ENCODE results near the gene GALNS. TPM values are rescaled to one million over a fixed set of nuclear protein-coding genes. Genes with fewer than 3 reads are reported as not detected.

GALNS gene
- total RNA-seq, 1 experiment from 2014 or later: 29.5 TPM

- TF ChIP-seq USF1 (CRISPR knock-in tag; IDR thresholded peaks at IDR 0.05): peak; percentile 15; the same call in 1 of the 2 replicates
- TF ChIP-seq NR3C1 (CRISPR knock-in tag; conservative IDR thresholded peaks at IDR 0.05; ENCODE audit: low read depth): no peak
- peak; percentile 59 for TF ChIP-seq USF2 (CRISPR knock-in tag; IDR thresholded peaks at IDR 0.05)
- no peak for TF ChIP-seq PRDM15 (CRISPR knock-in tag; IDR thresholded peaks at IDR 0.05)
These were observed 44.1 kb downstream of the GALNS start (continued) for GRCh38 chr16:88812513-88813268.

- H3K9me3 Mint-ChIP-seq: no peaks in the 10 kb centered on the region
- peaks cover 28% of the 10 kb centered on the region for H3K36me3 Mint-ChIP-seq
- CTCF ChIA-PET: interaction anchor here (0.6 to 5.1 kb wide), 26 partner anchors 15 to 428 kb away, joined by 3 to 47 read pairs (median 4); partner anchors contain the start of genes CDH15, GALNS, PIEZO1 and TRAPPC2L
- peak; percentile 95 for DNase-seq (ENCODE audit: low spot score)
- ATAC-seq: peak; percentile 61
- peak within 1 kb of the TSS; percentile 87 for H3K4me3 Mint-ChIP-seq
- H3K27me3 Mint-ChIP-seq (ENCODE audit: low read depth): no peaks in the 10 kb centered on the region
- peak within 1 kb of the TSS; percentile 98 for H3K27ac Mint-ChIP-seq
- POLR2A ChIA-PET: interaction anchor here (0.5 to 1.8 kb wide), 4 partner anchors 8 to 111 kb away, joined by 3 to 6 read pairs (median 4); partner anchors contain the start of genes CDT1 and TRAPPC2L
- peaks cover 14% of the 10 kb centered on the region for H3K4me1 Mint-ChIP-seq
- TF ChIP-seq SMAD4 (CRISPR knock-in tag; IDR thresholded peaks at IDR 0.05): peak; percentile 36; the same call in 1 of the 2 replicates
- no peak for TF ChIP-seq AR (CRISPR knock-in tag; IDR thresholded peaks at IDR 0.05)
- no peak; the same call in 1 of the 2 replicates for TF ChIP-seq ATF1 (CRISPR knock-in tag; IDR thresholded peaks at IDR 0.05)
- no peak for TF ChIP-seq STAT6 (CRISPR knock-in tag; conservative IDR thresholded peaks at IDR 0.05; ENCODE audit: low read depth)
- peak; percentile 84 for TF ChIP-seq E2F5 (CRISPR knock-in tag; IDR thresholded peaks at IDR 0.05)
- TF ChIP-seq ZBTB21 (CRISPR knock-in tag; IDR thresholded peaks at IDR 0.05; ENCODE audit: borderline replicate concordance): peak; percentile 71; the same call in 1 of the 2 replicates
- TF ChIP-seq ZNF219 (CRISPR knock-in tag; IDR thresholded peaks at IDR 0.05; ENCODE audit: borderline replicate concordance): peak; percentile 42; the same call in 1 of the 2 replicates
- TF ChIP-seq ZNF671 (CRISPR knock-in tag; IDR thresholded peaks at IDR 0.05): no peak
- no peak for TF ChIP-seq ZNF416 (CRISPR knock-in tag; IDR thresholded peaks at IDR 0.05)
- TF ChIP-seq USF2 (CRISPR knock-in tag; IDR thresholded peaks at IDR 0.05): no peak
- TF ChIP-seq KAT7 (CRISPR knock-in tag; IDR thresholded peaks at IDR 0.05; ENCODE audit: borderline replicate concordance): no peak; the same call in 1 of the 2 replicates
- peak; percentile 31; the same call in 1 of the 2 replicates for TF ChIP-seq E2F4 (CRISPR knock-in tag; IDR thresholded peaks at IDR 0.05; ENCODE audit: borderline replicate concordance, low read depth)
- TF ChIP-seq ZNF423 (CRISPR knock-in tag; IDR thresholded peaks at IDR 0.05): no peak
- TF ChIP-seq ZNF138 (CRISPR knock-in tag; conservative IDR thresholded peaks at IDR 0.05): no peak
- TF ChIP-seq TEAD4 (CRISPR knock-in tag; IDR thresholded peaks at IDR 0.05): no peak; the same call in 1 of the 2 replicates
These were observed 44.8 kb downstream of the GALNS start, which contains the start of gene APRT for GRCh38 chr16:88811769-88812512. APRT (minus strand) TSS chr16:88811928; CDS start chr16:88811899, 29 bp downstream.
